Parathyroid adenoma (tissue), 2 donors: ENCODE data around the gene MID1.

ENCODE experiments used
- H2AFZ ChIP-seq: fragments of 300-600 bp; sonication (generic); one replicate; pipeline ENCODE4 v1.7.0; 2017; ENCODE audit warnings: antibody characterized with exemption, mild to moderate bottlenecking
- H3K27ac ChIP-seq: fragments of 300-600 bp; sonication (generic); one replicate; pipeline ENCODE4 v1.7.0; 2017
- H3K27me3 ChIP-seq: fragments of 300-600 bp; sonication (generic); one replicate; pipeline ENCODE4 v1.7.0; 2017; ENCODE audit warnings: low read length; ENCODE audit not compliant: control insufficient read depth, insufficient read depth
- H3K36me3 ChIP-seq: fragments of 300-600 bp; sonication (generic); one replicate; pipeline ENCODE4 v1.7.0; 2017; ENCODE audit warnings: low read length; ENCODE audit not compliant: control insufficient read depth, insufficient read depth
- H3K4me1 ChIP-seq: fragments of 300-600 bp; sonication (generic); one replicate; pipeline ENCODE4 v1.7.0; 2017; ENCODE audit warnings: control low read depth
- H3K4me2 ChIP-seq: fragments of 300-600 bp; sonication (generic); one replicate; pipeline ENCODE4 v1.7.0; 2017; ENCODE audit warnings: low read length
- H3K4me3 ChIP-seq: fragments of 300-600 bp; sonication (generic); one replicate; pipeline ENCODE4 v1.7.0; 2017; ENCODE audit warnings: low read depth, low read length
- H3K79me2 ChIP-seq: fragments of 300-600 bp; sonication (generic); one replicate; pipeline ENCODE4 v1.7.0; 2017; ENCODE audit warnings: control low read depth
- H3K9ac ChIP-seq: fragments of 300-600 bp; sonication (generic); one replicate; pipeline ENCODE4 v1.7.0; 2017; ENCODE audit warnings: mild to moderate bottlenecking
- H3K9me3 ChIP-seq: fragments of 300-600 bp; sonication (generic); one replicate; pipeline ENCODE4 v1.7.0; 2017; ENCODE audit warnings: low read length; ENCODE audit not compliant: control insufficient read depth
- TF ChIP-seq, protein P1 (sequence below): fragments of 300-600 bp; sonication (generic); IDR thresholded peaks from one replicate; pipeline ENCODE4 v1.7.0; 2017; ENCODE audit warnings: antibody characterized with exemption, mild to moderate bottlenecking
- donor health status: primary hyperparathyroidism.

MID1 gene

DNA sequence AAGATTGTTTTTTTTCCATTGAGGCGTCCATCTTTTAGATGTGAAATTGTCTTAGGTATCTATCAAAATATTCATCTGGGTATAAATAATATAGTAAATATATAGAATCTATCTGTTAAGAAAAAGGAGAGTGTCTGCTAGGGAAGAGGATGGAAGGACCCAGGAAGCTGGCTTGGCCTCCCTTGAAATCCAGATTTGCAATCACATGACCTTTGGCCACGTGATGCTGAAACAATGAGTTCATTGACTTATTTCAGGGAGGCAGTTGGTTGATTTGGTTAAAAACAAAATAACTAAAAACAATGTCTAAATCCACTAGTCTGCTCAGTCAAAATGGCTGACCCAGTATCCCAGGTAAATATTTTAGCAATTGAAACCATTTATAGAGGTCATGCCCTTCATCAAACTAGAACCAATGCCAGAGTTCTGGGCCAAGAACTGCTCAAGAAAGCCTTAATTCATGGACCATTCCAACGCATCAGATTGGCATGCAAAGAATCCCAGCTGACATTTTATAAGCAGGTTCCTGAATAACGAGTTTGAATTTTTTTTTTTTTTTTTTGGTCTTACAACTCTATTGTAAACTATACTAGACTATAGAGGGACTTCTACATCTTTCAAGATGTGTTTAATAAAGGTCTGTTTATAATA is 172.7 kb downstream of the MID1 start:
- Histone ChIP-seq H3K79me2 (no peaks in the 10 kb centered on the region), H3K4me2 (no peak overlapping the region), H2AFZ (no peak overlapping the region), H3K4me1 (no peaks in the 10 kb centered on the region), H3K9me3 (no peaks in the 10 kb centered on the region), H3K27me3 (no peaks in the 10 kb centered on the region), H3K36me3 (no peaks in the 10 kb centered on the region), H3K9ac (no peak overlapping the region), H3K27ac (no peak overlapping the region), H3K4me3 (no peak overlapping the region)
- TF ChIP-seq, protein P1, sequence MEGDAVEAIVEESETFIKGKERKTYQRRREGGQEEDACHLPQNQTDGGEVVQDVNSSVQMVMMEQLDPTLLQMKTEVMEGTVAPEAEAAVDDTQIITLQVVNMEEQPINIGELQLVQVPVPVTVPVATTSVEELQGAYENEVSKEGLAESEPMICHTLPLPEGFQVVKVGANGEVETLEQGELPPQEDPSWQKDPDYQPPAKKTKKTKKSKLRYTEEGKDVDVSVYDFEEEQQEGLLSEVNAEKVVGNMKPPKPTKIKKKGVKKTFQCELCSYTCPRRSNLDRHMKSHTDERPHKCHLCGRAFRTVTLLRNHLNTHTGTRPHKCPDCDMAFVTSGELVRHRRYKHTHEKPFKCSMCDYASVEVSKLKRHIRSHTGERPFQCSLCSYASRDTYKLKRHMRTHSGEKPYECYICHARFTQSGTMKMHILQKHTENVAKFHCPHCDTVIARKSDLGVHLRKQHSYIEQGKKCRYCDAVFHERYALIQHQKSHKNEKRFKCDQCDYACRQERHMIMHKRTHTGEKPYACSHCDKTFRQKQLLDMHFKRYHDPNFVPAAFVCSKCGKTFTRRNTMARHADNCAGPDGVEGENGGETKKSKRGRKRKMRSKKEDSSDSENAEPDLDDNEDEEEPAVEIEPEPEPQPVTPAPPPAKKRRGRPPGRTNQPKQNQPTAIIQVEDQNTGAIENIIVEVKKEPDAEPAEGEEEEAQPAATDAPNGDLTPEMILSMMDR: no peak

DNA sequence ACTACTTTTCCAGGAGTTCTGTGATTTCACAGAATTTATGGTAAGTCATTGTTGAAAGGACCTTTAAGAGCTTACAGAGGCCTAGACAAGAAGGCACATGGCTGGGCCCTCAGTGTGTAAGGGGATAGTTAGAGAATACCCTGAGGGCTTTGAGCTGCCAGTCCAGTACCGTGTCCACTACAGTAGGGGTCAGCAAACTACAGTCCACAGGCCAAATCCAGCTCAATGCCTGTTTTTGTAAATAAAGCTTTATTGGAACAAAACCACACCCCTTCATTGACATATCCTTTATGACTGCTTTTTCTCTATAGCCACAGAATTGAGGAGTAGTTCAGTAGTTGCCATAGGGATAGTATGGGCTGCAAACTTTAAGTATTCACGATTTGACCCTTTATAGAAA is 176.2 kb downstream of the MID1 start:
- Histone ChIP-seq H3K9ac (no peak overlapping the region), H3K9me3 (no peaks in the 10 kb centered on the region), H3K27ac (no peak overlapping the region), H3K79me2 (no peaks in the 10 kb centered on the region), H3K36me3 (no peaks in the 10 kb centered on the region), H3K27me3 (no peaks in the 10 kb centered on the region), H3K4me1 (no peaks in the 10 kb centered on the region), H3K4me2 (no peak overlapping the region), H2AFZ (no peak overlapping the region), H3K4me3 (no peak overlapping the region)
- TF ChIP-seq, protein P1: no peak

DNA sequence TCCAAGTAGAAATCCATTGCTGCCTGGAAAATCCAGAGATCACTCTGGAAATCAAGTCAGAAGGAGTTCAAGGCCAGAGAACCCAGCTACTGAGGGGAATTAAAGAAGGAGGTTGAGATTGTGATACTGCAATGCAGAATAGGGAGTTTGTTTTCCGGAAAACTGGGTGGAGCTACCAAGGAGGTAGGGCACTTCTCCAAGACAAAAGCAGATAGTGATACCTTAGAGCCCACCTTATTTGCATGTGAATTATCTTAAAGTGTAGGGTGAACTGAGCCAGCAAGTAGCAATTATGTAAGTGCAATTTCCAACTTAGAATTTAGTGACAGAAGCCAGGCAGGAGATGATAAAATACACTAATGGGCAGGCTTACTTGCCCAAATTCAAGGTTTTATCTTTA is 178.9 kb downstream of the MID1 start:
- Histone ChIP-seq H3K9me3 (no peaks in the 10 kb centered on the region), H3K27ac (no peak overlapping the region), H3K36me3 (no peaks in the 10 kb centered on the region), H3K4me3 (no peak overlapping the region), H3K27me3 (no peaks in the 10 kb centered on the region), H2AFZ (no peak overlapping the region), H3K4me1 (no peaks in the 10 kb centered on the region), H3K4me2 (no peak overlapping the region), H3K9ac (no peak overlapping the region), H3K79me2 (no peaks in the 10 kb centered on the region)
- TF ChIP-seq, protein P1: no peak

DNA sequence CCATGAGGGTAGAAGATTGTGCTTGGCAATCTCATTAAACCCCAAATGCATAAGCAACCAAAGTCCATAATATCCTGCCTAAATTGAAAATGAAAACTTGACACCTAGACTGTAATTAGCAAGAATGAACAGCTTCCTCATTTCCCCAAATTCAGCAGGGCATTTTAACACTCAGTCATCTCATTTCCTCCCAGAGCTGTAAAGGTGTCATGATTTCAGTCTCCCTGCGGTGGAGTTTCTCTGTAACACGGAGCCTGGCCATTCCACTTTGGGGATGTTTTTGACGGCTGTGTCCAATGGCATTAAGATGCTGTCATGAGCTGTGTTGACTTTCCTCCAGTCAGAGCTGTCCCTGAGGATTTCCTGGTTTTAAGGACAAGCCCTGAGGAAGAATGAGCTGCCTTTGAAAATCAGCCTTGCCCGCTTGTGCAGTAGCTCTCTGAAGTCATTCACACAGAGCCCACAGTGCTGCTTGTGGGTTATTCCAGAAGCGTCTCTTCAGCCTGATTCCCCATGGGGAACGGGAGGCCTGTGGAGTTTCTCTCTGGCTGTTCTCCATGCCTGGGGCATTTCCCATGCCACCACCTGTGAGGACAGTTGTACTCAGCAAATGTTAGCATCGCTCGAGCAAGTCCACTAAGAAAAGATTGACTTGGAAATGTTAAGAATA is 187.0 kb downstream of the MID1 start:
- H3K36me3 ChIP-seq: no peaks in the 10 kb centered on the region

More for the DNA sequence above, 187.0 kb downstream of the MID1 start:
- no peaks in the 10 kb centered on the region for H3K4me1 ChIP-seq
- no peak overlapping the region for H3K4me2 ChIP-seq
- H3K27me3 ChIP-seq: no peaks in the 10 kb centered on the region
- H3K79me2 ChIP-seq: no peaks in the 10 kb centered on the region
- no peak overlapping the region for H3K9ac ChIP-seq
- no peak overlapping the region for H3K4me3 ChIP-seq
- no peak overlapping the region for H2AFZ ChIP-seq
- H3K27ac ChIP-seq: no peak overlapping the region
- H3K9me3 ChIP-seq: no peaks in the 10 kb centered on the region
- TF ChIP-seq, protein P1: no peak
